IPS-NIHi7 (cell line): ENCODE data around the gene NME8.

ENCODE experiments used
- DNase-seq: peaks from one replicate; pipeline ENCODE4 v3.0.0; 2012; ENCODE audit warnings: mixed read lengths; ENCODE audit errors: extremely low spot score

Gene NME8

DNA sequence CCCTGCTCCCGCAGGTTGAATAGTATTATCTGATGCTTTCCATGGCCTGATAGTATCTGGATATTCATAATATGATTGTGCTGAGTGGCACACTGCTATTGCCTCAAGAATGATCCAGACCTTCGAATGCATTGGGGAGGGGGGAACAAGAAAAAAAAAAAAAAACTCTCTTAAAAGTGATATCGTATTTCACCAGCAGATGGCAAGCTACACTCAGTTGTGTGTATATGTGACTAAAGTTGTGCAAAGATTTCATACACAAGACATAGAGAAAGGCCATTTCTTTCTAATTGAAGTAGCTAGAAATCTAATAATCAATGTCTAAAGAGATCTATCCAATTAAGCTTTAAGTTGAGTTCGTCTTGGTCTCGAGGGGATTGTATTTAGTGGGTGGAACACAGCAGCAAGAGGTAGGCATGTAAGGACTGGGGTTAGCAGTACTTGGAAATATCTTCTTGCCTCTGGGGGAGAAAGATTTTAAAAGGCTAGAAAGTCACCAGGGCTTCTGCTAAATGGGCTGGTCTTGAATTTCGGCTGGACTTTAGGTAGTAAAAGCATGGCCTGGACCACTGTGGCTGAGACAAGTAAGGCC is 52.9 kb downstream of the NME8 start:
- peak; percentile 38 for DNase-seq

- DNase-seq: no peak
Observed at GRCh38 chr7:37901890-37902524, 53.6 kb downstream of the NME8 start.

GRCh38 chr7:37908221-37908788 is 59.9 kb downstream of the NME8 start:
- no peak for DNase-seq

DNA sequence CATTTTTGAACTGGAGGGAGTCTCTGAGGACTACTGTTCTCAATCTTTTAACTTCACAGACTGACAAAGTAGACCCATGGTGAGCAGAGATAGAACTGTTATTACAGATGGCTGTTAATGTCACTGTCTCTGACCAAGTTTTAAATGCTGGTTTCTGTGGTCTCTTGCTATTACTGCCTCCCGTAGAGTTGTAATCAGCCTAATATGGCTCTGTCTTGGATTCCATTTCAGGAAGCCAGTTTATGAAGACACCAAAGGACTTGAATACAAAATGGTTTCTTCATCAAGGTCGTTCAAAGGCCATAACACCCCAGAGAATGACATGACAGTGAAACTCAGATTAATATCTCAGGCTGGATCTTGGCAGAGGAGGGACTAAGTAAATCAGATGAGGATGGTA is 64.4 kb downstream of the NME8 start:
- no peak for DNase-seq

GRCh38 chr7:37915438-37915837 is 67.0 kb downstream of the NME8 start:
- DNase-seq: no peak

- DNase-seq: no peak
Observed at GRCh38 chr7:37916017-37916672, 67.7 kb downstream of the NME8 start.

- DNase-seq: peak; percentile 57
Observed at GRCh38 chr7:37916673-37917660, 68.6 kb downstream of the NME8 start, which contains the start of gene SFRP4. Gene SFRP4 (minus strand): TSS chr7:37916817. CDS start chr7:37916537, 280 bp downstream.

DNA sequence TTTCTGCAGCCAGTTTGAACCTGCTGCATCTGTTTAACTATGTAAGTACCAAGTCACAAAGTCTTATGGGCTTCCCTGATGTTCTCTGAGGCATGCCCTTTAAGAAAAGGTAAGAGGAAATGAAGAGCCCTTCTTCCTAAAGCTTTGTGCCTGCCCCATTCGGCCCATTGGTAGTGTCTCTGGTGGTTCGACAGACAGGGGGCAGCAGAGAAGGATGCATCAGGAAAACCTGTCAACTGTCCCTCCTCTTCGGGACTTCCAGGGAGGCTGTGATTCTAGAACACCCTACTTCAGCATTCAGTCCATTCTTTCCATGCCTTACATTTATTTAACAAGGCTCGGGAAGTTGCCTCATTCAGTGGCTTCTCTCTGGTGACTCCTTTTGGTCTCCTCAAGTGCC is 70.1 kb downstream of the NME8 start:
- no peak for DNase-seq

DNA sequence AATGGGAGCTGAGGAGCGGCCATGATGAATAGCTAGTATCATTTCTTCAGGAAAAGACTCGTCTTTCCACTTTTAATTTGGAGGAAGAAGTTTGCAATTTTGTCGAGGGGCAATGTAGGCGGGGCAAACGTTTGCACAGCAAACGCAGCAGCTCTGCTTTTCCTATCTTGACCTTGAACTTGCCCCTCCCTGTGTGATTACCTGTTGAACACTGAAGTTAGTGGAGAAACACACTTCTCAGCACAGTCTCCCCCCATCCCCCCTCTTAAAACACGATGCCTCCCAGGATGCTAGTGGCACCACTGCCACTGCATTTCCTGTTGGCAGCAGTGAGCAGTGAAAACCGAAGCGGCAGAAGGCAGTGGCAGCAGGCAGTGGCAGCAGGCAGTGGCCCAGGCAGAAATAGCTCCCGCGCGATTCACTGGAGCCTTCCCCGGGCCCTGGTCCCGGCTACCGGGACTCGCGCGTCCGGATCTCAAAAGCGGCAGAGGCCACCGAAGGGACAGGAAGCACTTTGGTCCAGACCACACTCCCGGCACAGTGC is 72.0 kb downstream of the NME8 start, which contains the start of gene EPDR1:
Gene EPDR1, plus strand, starts transcription at position 336 of the 544 bp plus-strand sequence. CDS start 300 bp downstream, outside the sequence.
- peak; percentile 40 for DNase-seq

- DNase-seq: peak; percentile 56
Observed at GRCh38 chr7:37920849-37921805, 72.7 kb downstream of the NME8 start.

DNA sequence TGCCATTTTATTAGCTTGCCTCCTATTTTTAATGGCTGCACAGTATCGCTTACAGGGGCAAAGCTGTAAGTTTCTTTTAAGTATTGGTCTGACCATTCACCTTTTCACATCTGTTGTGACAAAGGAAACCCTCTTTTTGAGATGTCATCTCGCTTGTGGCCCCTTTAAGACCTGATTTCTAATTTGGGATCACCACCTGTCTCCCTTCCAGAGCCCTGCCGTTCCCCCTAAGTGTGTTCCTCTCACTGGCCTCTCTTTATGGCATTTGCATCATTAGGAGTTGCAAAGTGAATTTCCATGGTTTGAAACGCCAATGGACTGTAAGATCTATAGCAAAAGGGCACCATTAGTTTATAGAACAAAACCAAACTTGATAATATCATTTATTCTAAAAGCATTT is 73.5 kb downstream of the NME8 start:
- no peak for DNase-seq

DNA sequence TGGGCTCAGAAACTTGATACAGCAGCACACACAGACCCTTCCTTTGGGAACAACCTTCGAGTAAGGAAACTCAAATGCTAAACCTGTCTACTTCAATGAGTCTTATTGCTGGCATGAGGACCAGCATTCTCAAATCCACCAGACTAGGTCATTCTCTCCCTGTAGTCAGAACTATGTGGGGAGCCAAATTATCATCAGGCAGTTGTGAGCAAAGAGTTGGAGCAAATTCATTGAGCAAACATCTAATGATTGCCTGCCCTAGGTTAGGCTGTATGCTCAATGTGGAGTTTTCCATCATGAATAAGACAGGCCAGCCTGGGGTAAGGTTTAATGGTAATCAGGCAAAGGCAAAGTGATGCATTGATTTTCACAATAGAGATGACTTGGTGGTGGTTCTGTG is 75.6 kb downstream of the NME8 start:
- no peak for DNase-seq

GRCh38 chr7:37924491-37925041 is 76.2 kb downstream of the NME8 start:
- DNase-seq: no peak

DNA sequence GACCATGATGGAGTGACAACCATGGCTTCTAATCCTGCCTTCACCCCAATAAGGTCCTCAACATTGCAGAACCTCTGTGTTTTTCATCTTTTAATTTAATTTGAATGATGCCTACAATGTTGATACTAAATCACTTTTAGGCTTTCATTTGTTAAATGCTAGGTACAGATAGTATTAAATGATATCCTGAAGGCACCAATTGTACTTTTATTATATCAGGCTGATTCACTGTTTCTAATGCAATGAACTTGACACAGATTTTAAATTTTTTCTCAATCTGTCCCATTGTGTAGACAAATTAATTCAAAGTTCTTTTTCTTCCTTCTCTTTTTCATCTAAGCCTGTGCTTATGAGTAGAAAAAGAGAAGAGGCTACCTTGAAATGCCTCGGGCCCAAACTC is 77.2 kb downstream of the NME8 start:
- DNase-seq: no peak

- DNase-seq: no peak
Observed at GRCh38 chr7:37927773-37928444, 79.5 kb downstream of the NME8 start.

- DNase-seq: no peak
Observed at GRCh38 chr7:37928878-37929277, 80.5 kb downstream of the NME8 start.

DNA sequence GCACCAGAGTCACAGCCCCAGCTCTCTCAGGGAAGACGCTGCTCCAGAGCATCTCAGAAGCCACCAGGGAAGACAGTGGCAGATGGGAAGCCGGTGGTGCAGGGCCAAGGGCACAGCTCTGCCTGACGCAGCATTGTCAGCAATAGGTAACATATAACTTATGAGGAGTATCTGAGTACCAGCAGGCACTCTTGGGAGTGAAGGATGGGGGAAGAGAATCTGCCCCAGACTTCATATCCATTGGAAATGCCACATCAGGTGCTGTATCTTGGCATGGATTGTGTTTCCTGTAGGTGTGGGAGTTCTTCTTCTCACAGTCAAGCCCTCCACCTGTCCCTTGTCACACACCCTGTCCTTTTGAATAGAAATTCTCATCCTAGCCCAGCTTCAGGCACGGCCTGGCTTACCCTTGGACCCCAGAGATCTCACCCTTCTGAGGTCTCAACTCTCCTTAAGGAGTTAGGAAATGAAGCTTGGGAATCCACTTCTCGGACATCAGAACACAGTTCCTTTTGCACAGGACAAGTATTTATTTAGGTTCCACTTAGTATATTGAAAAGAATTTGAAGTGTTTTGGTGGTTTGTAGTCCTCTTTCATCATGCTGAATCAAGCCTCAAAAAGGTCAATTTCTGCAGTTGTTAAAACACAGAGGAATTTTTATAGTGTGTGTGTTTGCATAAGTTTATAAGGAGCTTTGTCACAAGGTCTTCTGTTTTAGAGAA is 82.0 kb downstream of the NME8 start:
- DNase-seq: no peak

DNA sequence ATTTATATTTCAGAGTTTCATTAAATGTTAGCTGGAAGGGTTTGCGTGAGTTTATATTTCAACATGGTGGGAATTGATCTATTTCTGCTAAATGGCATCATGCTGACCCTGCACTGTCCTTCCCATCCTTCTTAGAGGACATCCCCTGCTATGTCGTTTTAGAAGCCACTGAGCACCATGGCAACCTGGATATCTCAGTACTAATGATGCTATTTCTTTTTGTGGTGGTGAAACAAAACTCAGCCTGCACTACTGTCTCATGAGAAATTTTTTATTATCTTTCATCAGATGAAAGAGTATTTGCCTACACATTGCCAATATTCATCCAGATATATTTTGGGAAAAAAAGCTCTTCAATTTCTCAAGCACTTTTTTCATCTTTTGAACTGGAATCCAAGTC is 84.1 kb downstream of the NME8 start:
- no peak for DNase-seq
